SH-SY5Y (cell line): ENCODE data around the gene PIP4K2A.

Experiments used
- GATA2 ChIP-seq: IDR thresholded peaks from 2 replicates; pipeline ENCODE4 v1.6.1; 2011; ENCODE audit warnings: mild to moderate bottlenecking, low read depth, low read length
- GATA3 ChIP-seq: IDR thresholded peaks from 2 replicates; pipeline ENCODE4 v1.6.1; 2011; ENCODE audit warnings: low read depth, mild to moderate bottlenecking, low read length, moderate library complexity

GRCh38 chr10:22722626-22723169 is 8.3 kb upstream of the PIP4K2A start:
- TF ChIP-seq GATA2 (no peak), GATA3 (no peak)
